Medulla oblongata (tissue), 1 donor: ENCODE measurements around the gene NRTN.
"Not testable (repeated sequence)": the region's sequence is repeated elsewhere in the genome, so short reads cannot be mapped to it uniquely, and the experiment has no call there.

Experiments
- DNase-seq: peaks from one replicate; pipeline ENCODE4 v3.0.0-alpha.2; 2015; ENCODE audit errors: extremely low spot score

NRTN gene

GRCh38 chr19:5804516-5805461 lies at the start of gene NRTN:
NRTN (plus strand) TSS chr19:5805067; CDS start chr19:5824166, 19,099 bp downstream.
- DNase-seq, result no peak

- no peak for DNase-seq
Observed at GRCh38 chr19:5762608-5763217, 42.2 kb upstream of the NRTN start.

GRCh38 chr19:5765220-5765619 lies 39.6 kb upstream of the NRTN start:
- DNase-seq, result no peak

- no peak for DNase-seq
Observed at GRCh38 chr19:5767949-5768348, 36.9 kb upstream of the NRTN start.

- DNase-seq, result no peak
Observed at GRCh38 chr19:5772416-5772815, 32.5 kb upstream of the NRTN start.

GRCh38 chr19:5773276-5773675 lies 31.6 kb upstream of the NRTN start:
- no peak for DNase-seq

- DNase-seq, result no peak
Observed at GRCh38 chr19:5774921-5775320, 29.9 kb upstream of the NRTN start.

GRCh38 chr19:5775668-5776309 lies 29.1 kb upstream of the NRTN start:
- no peak for DNase-seq

GRCh38 chr19:5778402-5778801 lies 26.5 kb upstream of the NRTN start:
- DNase-seq, result no peak

GRCh38 chr19:5780916-5781315 lies 24.0 kb upstream of the NRTN start:
- not testable (repeated sequence) for DNase-seq

GRCh38 chr19:5782322-5782721 lies 22.5 kb upstream of the NRTN start:
- DNase-seq, result no peak

- DNase-seq, result no peak
Observed at GRCh38 chr19:5782945-5783919, 21.6 kb upstream of the NRTN start.

GRCh38 chr19:5784581-5785147 lies 20.2 kb upstream of the NRTN start, which contains the start of gene PRR22:
PRR22 (minus strand) TSS chr19:5784746; CDS start chr19:5784660, 86 bp downstream.
- DNase-seq, result no peak

- no peak for DNase-seq
Observed at GRCh38 chr19:5785423-5785822, 19.4 kb upstream of the NRTN start.

- no peak for DNase-seq
Observed at GRCh38 chr19:5786593-5787408, 18.1 kb upstream of the NRTN start.

GRCh38 chr19:5787409-5788182 lies 17.3 kb upstream of the NRTN start:
- no peak for DNase-seq

- no peak for DNase-seq
Observed at GRCh38 chr19:5788422-5788821, 16.4 kb upstream of the NRTN start.

- no peak for DNase-seq
Observed at GRCh38 chr19:5789351-5789761, 15.5 kb upstream of the NRTN start.

- no peak for DNase-seq
Observed at GRCh38 chr19:5789886-5790558, 14.8 kb upstream of the NRTN start.
